C4-2B (cell line): Measurements from ENCODE around the gene FOXJ1.

Experiments used
- CTCF ChIP-seq: fragments of 450-650 bp; conservative IDR thresholded peaks from 2 replicates; pipeline ENCODE4 v1.5.1; 2017; ENCODE audit warnings: mild to moderate bottlenecking
- ZFX ChIP-seq: fragments of 450-650 bp; IDR thresholded peaks from 2 replicates; pipeline ENCODE4 v1.6.1; 2017

GRCh38 chr17:76182016-76182764 lies 41.1 kb upstream of the FOXJ1 start:
- TF ChIP-seq CTCF: peak; percentile 93
- TF ChIP-seq ZFX: no peak
